GM18502 (cell line): ENCODE measurements around the gene KLF11.
"Not testable (repeated sequence)": the region's sequence is repeated elsewhere in the genome, so short reads cannot be mapped to it uniquely, and the experiment has no call there.

Source experiments
- ATAC-seq: cut with Tn5 transposase; IDR thresholded peaks from one replicate; pipeline ENCODE4 v1.9.1; 2021; ENCODE audit warnings: mild to moderate bottlenecking; ENCODE audit not compliant: unreplicated experiment, poor library complexity

The KLF11 gene

DNA sequence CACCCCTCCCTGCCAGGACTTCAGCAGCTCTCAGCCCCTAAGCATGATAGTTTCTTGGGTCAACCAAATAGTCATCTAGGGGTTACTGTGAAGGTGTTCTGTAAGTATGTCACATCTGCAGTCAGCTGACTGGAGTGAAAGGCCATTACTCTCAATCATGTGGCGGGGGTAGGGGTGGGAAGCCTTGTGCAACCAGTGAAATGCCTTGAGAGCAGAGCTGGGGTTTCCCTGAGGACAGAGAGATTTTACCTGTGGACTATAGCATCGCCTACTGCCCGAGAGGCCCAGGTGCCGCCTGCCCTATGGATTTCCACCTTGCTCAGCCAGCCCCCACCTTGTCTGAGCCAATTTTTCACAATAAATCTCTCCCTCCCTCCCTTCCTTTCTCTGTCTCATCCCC lies 20.9 kb upstream of the KLF11 start:
- ATAC-seq = no peak

DNA sequence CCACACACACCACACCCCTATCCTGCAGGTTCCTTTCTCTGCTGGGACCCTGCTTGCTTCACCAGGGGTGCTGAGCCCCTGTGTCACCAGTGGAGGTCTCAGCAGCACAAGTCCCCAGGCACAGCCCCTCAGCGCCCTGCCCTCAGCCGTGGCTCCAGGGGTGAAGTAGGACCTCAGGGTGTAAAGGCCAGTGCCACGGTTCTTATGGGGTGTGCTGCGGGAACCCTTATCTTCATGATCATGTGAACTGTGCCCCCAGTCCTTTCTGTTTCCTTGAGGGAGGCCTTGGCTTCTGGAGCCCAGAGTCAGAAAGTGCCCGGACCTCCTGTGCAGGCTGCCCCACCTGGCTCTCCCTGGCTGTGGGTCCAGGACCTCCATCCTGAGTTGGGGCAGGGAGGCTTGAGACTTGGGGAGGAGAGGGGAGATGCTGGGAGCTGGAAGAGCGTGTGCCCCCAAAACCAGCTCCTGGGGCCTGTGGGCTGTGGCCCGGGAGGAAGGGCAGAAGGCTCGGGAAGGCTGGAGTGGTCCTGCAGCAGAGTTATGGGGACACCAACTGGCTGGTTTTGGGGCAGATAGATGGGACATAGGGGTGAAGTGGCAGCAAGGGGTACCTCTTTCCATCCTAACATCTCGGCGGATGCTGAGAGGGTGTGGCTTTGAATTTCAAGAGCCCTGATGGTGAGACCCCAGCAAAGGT lies 20.2 kb upstream of the KLF11 start:
- no peak for ATAC-seq

DNA sequence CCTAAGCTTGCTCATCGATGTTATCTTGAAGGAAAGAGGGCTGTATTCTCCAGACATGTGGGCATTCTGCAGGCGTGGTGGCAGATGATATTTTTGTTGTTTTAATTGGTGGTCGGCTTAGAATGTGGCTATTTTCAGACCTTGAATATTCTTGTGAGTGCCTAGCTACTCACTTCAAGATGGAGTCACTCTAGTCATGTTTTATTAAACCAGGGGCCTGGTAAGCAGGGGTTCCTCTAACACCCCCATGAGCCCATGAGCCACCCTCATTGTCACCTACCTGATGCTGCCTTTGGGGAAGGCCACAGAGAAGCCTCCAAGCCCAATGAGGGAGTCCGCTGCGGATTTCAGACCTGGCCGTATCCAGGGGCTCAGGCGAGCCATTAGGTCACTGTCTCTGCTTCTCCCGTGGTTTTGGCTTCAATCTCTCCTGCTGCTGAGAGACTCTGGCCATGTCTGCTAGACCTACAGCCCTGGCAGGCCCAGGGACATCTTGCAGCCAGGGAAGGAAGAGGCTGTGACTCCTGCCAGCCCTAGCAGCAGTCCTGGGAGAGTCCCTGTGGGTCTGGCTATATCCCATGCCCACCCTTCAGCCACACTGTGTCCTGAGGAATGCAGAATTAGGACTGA lies 16.3 kb upstream of the KLF11 start:
- no peak for ATAC-seq

DNA sequence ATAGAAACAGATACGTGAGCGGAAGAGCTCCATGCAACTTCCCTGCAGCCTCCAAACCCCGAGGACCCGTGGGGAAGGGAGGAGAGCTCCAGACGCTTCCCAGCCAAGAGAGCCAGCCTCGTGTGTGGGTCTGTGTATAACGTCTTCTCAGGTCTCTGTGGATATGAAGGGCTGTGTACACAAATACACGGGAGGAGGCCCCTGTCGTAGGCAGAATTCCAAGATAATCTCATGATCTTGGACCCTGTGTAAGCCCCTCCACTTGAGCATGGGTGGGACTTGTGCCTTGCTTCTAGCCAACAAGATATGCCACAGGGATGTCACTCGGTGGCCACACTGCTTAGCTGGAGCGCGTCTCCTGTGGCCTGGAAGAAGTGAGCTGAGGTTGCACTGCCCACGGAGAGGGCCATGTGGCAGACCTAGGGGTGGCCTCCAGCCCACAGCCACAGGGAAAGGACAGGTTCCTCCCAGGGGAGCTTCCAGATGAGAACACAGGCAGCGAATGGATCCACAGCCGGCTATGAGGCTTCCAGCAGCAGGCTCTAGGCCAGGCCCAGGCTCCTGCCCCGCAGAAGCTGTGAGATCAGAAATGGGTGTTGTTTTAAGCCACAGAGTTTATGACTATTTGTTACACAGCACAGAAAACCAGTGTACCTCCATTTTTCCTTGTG lies 15.6 kb upstream of the KLF11 start:
- ATAC-seq = no peak

DNA sequence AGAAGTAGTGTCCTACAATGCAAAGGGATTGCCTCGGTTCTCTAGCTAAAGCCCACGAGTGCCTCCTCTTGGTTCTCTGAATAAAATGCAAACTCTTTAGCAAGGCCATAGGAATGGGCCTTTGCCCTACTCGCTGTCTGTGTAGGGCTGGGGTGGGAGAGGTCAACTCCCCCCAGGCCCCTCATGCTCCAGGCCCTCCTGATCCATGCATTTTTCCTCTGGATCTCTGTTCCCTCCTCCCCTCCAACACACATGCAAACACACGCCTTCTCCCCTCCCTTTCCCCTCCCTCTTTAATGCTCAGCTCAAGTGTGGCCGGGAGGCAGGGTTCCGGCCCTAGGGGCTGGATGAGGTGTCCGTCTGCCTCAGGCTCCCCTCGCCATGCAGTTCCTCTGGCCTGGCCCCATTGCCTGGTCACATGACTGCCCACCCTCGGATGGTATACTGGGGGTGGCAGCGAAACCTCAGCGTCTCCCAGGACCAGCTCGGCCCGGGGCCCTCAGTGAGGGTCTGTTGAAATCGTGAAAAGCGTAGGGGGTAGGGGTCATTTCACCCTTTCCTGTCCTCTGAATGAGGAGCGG lies 14.9 kb upstream of the KLF11 start:
- no peak for ATAC-seq

DNA sequence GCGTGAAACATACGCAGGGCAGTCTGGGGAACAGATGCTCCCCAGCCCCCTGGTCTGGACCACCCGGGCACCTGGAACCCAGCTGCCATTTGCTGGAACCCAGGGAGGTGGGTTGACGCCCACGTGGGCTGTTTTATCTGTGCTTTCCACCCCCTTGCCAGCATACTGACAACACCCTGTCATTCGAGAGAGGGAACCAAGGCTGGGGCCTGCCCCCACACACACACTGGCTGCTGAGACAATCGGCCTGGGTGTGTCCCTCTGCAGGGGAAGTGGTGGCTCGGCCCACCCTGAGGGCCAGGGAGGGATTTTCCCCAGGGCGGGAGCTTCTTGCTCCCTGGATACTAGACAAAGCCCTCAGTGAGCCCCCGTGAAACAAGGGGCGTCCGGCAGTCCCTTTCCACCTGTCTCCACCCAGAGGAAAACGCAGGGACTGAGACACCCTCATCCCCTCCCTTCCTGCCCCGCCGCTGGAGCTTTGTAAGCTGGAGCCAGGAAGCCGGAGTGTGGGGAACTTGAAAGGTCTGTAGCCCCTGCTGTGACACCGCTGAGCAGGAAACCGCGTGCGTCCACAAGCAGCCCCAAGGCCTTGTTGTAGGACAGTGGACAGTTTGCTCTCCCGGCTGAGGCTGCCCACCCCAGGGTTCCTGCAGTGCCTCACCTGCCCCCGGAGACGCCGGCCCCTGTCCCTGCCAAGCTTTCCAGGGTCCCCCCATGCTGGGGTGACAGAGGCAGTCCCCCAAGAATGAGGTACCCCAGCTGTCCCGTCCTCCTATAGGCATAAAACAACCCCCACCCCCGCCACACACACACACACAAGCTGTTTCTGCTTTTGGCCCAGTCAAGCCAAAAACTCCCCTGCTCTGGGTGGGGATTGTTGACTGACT lies 14.1 kb upstream of the KLF11 start:
- ATAC-seq = peak; percentile 76

DNA sequence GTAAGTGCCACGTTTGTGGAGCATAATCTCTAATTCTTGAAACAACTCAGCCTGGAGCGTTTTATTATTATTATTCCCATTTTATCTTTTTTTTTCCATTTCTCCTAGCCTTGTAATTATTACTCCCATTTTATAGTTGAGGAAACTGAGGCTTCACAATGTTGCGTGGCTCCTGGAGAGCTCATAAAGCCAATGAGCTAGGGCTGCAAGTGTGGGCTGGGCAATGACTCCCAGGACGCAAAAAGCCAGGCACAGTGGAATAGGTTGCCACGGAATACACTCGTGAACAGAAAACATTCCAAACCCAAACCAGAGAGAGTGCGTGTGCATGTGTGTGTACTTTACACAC lies 13.5 kb upstream of the KLF11 start:
- ATAC-seq = no peak

DNA sequence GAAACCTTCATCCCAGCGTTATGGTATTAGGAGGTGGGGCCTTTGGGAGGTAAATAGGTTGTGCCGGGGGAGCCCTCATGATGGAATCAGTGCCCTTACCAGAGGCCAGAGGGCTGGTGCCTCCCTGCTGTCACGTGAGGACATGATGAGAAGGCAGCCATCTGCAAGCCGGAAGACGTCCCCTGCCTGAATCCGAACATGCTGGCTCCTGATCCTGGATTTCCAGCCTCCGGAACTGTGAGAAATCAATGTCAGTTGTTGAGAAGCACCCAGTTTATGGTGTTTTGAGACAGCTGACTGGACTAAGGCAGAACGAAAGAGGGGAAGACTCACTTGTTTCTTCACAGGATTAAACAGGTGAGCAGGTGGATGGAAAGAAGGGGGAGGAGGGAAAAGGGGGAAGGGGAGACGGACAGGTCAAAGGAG lies 13.0 kb upstream of the KLF11 start:
- no peak for ATAC-seq

DNA sequence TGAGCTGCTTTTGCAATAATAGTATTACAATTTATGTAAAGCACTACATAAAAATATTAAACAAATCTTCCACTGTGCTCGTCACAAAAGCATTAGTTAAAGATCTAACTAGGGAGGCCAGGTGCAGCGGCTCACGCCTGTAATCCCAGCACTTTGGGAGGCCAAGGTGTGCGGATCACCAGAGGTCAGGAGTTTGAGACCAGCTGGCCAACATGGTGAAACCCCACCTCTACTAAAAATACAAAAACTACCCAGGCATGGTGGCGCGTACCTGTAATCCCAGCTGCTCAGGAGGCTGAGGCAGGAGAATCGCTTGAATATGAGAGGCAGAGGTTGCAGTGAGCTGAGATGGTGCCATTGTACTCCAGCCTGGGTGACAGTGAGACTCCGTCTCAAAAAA lies 12.6 kb upstream of the KLF11 start:
- not testable (repeated sequence) for ATAC-seq

DNA sequence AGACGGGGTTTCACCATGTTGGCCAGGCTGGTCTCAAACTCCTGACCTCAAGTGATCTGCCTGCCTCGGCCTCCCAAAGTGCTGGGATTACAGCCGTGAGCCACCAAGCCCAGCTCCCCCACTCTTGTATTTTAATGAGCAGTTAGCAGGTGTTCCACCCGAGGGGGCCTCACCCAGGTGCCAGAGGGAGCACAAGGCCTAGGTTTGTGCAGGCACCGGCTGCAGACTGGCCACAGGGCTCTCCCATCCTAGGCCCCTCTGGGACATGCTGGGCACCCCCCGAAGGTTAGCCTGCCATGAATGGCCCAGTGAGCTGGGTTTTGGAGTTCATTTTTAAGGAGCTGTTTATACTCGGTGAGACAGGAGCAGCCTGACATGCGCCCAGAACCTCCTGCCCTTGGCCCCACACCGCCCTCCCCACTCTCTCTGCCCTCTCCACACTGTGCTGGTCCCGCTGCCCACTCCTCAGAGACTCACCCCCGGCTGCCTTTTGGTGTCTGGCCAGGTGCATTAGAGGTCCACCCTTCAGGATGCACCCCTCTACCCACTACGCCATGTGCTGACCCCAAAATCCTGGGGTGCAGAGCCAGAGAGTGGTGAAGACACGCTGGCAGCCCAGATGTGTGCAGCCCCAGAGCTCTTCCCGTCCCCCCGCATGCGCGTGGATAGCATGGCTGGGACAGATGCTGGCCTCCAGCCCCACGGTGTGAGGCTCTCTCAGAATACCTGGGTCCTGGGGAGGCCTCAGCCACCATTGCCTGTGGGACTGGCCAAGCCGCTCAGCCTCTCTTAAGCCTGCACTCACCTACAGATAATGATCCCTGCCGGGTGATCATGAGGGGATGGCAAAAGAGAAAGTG lies 11.2 kb upstream of the KLF11 start:
- ATAC-seq = no peak

DNA sequence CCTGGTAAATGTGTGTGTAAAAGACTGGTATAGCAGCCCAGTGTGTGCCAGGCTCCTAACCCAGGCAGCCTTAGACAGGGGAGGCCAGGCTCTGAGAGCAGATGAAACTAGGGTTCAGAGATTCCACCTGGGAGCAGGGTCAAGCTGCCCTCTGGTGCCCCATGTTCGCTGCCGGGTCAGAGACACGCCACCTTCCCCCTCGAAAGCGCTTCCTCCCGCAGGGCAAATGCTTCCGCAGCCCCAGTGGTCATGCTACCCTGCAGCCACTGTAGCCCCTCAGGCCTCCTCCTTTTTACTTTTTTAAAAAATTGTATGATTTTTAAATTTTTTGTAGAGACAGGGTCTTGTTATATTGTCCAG lies 10.6 kb upstream of the KLF11 start:
- no peak for ATAC-seq

DNA sequence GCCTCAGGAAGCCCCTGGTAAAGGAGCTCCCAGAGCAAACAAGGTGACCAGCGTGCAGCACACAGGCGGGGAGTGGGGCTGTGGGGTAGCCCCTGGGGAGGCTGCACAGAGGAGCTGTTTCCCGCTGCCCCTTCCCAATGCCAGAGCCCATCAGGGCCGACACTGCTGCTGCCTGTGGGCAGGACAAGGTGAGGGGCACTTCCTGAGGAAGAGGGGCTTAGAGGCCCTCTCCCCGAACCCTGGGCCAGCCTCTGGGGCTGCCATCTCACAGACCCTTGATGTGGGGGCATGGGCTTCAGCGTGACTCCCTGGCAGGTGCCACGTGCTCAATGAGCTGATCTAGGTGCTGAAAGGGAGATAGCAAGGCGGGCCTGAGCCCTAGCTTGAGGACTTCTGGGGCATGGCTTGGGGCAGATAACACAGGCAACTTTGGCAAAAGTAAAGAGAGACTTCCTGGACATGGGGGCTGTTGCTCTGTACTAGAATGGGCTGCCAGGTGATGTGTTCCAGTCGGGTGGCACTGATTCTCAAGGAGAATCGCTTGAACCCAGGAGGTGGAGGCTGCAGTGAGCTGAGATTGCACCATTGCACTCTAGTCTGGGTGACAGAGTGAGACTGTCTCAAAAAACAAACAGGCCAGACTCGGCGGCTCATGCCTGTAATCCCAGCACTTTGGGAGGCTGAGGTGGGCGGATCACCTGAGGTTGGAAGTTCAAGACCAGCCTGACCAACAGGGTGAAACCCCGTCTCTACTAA lies 9.9 kb upstream of the KLF11 start:
- ATAC-seq = no peak

DNA sequence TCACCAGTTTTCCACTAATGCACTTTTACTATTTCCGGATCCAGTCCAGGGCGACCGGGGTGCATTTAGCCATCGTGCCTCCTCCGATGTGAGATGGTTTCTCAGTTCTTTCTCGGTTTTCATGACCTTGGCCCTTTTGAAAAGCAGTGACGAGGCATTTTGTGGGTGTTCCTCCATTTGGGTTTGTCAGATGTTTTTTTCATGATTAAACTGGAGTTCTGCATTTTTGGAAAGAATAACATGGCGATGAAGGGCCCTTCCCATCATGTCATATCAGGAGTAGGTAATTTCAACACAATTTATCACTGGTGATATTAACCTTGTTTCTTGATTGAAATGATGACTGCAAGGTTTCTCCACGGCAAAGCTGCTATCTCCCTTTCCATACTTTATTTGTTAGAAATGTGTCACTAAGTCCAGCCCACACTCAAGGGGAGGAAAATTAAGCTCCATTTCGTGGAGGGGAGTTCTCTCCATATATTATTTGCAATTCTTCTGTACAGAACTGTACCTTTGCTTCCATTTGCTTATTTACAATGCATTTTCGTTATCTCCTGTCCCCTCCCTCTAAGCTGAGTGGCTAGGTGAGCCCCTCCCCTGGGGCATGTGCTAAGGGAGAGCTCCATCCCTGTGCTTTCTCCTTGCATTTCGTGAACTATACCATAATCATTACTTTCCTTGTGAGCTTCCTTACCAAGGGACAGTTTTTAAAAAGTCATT lies 8.9 kb upstream of the KLF11 start:
- ATAC-seq = no peak

DNA sequence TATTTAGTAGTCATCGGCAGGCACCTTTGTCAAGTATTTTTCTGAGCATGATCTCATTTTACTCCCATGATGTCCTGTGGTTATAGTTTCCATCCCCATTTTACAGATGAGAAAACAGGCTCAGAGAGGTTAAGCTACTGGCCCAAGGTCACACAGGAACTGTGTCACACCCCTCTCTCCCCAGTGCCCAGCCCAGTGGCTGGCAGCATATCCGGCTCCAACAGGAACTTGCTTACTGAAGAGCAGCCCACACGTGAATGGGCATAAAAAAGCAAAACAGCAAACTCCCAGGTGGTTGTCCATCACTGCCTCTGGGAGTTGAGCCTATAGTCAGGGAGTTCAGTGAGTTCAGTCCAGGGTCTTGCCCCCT lies 8.3 kb upstream of the KLF11 start:
- no peak for ATAC-seq

DNA sequence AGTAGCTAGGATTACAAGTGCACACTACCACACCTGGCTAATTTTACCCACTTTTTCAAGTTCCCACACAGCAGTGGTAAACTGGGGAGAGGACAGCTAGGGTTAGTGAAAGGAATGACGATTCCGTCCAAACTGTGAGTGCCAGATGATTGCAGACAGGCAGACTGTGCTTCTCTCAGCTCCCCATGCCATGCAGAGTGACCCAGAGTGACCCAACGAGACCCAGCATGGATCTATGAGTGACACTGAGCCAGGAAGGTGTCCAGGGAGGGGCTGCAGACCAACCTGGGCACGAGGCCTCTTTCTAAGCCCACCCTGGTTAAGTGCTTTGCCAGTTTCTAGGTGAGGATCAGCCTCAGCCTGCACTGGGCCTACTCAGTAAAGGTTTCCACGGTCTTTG lies 7.7 kb upstream of the KLF11 start:
- no peak for ATAC-seq

DNA sequence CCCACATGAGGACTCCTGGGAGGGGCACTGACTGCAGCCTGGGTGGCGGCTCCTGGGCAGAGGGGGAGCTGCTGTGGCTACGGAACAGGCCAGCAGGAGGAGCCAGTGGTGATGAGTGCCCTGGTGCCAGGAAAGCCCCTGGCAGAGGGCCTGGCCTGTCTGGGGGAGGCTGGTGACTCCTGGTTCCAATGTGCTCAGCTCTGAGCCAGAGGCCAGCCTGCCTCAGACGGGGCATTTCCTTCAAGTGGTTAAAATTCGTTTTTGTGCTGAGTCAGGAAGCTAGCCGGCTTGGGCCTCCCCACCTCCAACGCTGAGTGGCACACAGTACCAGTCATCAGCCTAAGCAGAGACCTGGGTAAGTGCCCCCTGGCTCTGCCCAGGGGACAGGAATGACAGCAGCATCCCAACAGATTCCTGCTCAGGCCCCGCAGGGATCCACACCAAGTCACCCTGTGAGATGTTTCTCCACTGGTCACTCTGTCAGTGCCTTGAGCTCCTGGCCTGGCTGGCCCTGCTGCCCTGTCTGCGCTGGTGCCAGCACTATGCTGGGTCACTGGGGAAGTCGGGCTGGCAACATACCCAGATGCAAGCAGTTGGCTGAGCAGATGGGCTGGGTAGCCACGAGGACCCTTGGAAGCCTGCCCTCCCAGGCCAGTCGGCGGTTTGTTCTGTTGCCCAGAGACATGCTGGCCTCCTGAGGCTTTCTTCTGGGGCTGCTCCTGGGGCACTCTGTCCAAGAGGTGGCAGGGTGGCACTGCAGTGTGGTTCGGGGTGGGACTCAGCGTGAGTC lies 7.1 kb upstream of the KLF11 start:
- peak; percentile 48 for ATAC-seq

DNA sequence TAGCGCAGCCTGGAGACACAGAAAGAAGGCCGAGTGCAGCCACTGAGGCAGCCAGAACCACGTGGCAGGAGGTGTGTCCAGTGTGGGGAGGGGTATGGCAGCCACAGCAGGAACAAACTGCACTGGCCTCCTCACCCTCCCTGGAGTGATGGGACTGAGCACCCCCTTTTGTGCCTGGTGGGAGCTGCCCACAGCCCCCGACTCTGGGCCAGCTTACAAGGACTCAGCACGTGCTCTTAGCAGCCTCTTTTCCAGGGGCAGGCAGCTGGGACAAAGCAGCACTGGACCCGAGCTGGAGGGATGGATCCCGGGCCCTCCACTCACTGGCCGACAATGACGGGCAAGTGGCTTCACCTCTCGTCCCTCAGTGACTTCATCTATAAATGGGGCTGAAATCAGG lies 5.2 kb upstream of the KLF11 start:
- ATAC-seq = no peak

DNA sequence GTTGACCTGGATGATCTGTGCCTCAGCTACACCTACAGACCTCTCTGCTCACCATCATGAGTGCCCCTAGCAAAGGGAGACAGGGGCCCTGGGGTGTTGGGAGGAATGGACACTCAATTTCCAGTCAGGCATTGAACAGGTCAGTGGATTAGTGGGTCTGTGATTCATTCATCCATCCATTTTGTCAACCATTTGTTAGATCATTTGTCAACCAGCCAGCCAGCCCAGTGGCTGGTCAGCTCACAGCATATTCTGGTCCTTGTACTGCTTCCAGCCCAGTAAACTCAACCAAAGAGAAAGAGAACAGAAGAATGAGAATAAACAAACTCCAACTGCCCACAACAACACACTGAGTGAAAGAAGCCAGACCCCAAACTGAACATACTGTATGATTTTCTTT lies 4.6 kb upstream of the KLF11 start:
- no peak for ATAC-seq
